HK-2 (cell line): Measurements from ENCODE around the gene NCOA6.
"Not testable (repeated sequence)": the region's sequence is repeated elsewhere in the genome, so short reads cannot be mapped to it uniquely, and the experiment has no call there.

Source experiments
- DNase-seq: peaks from one replicate; pipeline ENCODE4 v3.0.0-alpha.2; 2018; ENCODE audit not compliant: unreplicated experiment

Gene NCOA6

DNA sequence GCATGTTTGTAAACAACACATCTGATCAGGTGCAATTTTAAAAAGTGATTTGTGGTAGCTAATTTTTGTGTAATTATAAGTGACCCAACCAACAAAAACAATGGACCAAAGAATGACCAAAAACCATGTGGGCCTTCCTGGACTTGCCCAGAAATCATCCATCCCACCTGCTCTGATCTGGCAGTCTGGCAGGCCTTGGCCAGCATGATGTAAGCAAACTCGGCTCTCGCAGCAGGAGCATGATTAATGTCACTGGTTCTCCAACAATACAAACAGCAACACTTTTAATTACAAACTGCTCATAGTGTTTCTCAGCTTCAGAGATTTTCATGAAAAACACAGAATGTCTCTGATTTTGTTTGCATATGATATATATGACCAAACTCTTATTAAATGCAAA, 105.2 kb downstream of the NCOA6 start:
- no peak for DNase-seq

DNA sequence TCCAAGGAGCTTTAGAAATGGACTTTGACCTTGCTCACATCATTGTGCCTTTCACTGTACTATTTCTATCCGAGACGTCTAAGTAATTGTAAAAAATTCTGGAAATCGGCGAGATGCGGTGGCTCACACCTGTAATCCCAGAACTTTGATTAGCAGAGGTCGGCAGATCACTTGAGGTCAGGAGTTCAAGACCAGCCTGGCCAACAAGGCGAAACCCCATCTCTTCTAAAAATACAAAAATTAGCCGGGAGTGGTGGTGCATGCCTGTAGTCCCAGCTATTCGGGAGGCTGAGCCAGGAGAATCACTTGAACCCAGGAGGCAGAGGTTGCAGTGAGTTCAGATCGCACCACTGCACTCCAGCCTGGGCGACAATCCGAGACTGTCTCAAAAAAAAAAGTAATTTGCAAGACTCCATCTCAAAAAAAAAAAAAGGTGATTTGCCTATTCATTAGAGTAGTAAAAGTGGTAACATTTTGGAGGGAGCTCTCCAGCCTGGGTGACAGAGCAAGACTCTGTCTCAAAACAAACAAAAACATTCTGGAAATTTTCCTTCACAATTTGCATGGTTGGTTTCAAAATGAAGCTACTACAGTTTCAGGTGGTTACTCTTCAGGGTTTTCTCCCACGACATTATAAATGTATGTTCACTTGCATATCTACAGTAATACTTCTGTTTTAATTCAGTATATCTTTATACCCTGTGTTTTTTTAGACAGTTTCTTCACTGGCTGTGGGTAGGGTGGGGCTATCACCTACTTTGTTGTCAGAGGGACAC, 106.0 kb downstream of the NCOA6 start:
- DNase-seq = not testable (repeated sequence)

GRCh38 chr20:34717230-34718095, 108.0 kb downstream of the NCOA6 start:
- no peak for DNase-seq

DNA sequence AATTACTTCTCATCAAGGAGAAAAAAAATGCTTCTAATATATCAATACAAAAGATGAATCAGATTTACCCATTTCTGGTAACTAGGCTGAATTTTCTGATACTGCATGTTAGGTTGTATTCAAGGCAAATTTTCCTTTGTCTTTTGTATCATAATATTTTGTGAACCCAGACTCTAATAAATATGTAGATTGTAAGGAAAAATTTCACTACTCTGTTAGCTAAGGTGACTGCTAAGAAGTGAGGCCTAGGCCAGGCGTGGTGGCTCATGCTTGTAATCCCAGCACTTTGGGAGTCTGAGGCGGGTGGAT, 108.6 kb downstream of the NCOA6 start:
- no peak for DNase-seq

GRCh38 chr20:34715384-34715783, 110.1 kb downstream of the NCOA6 start:
- no peak for DNase-seq

- DNase-seq = not testable (repeated sequence)
Measured at GRCh38 chr20:34713944-34714515, 111.4 kb downstream of the NCOA6 start.

GRCh38 chr20:34713194-34713943, 112.1 kb downstream of the NCOA6 start:
- DNase-seq = peak; percentile 65

GRCh38 chr20:34712525-34713192, 112.8 kb downstream of the NCOA6 start:
- DNase-seq = no peak

DNA sequence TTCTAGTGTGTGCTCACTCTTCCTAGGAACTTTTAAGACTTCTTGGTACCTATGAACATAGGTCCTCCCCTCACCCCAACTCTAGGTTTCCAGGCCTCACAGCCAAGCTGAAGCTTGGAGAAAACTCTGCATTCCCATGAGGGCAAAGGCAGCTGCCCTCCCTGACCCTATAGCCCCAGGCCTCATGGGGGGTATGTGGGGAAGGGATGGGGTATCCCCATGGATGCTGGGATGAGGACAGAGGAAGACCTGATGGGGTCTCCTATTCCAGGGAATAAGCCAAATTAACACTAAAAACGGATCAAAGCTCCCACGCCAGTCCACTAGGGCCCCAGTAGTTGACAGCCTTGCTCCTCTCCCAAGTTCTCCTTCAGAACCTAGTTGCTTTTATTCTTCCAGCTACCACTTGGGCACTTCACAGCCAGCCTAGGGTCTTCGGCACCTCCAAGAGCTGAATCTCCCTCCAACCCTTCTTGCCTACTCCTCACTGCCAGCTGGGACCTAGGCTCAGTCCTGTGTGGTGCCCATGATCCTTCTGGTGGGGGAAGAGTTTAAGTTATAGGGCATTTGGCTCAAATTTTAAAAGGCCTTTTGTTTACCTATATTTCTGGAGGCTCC, 113.5 kb downstream of the NCOA6 start:
- no peak for DNase-seq

DNA sequence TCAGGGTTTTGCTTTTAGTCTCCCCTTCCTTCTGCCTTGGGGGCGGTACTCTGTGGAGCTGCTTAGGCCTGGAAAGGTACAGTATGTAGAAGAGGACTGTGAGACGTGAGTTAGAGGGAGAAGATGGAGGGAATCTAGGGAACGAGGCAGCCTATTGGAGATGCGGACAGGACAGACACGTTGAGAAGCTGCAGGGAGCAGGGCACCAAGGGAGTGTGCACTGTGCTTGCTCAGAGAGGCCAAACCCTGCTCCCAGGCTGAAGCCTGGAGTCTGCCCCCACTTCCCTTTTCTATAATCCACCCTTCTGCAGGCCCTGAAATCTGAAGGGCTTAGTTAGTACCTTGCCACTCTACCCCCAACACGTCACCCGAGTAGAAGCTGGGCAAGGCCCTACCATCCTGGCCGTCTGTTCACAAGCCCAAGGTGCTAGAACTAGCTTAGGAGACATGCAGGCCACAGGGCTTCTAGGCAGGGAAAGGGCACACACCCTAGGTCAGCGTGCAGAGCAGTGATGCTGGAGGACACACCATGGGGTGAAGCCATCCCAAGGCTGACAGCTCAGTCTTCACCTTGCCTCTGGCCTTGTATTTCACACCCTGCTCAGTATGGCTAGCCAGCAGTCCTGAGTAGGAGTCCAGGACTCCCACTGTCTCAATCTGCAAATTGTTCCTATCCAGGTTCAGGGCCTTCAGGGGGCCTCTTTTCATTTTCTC, 114.4 kb downstream of the NCOA6 start:
- DNase-seq = no peak

DNA sequence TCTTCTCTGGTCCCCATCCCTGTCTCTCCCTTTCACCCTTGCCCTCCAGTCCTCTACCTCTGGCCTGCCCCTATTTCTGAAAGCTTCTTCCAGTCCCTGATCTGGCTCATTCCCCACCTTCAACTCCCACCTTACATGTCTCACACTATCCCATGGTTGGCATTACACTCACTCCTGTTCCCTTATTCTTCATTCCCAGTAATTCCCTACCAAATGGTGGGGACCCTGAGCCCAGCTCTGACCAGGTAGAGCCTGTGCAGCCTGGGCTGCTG, 114.9 kb downstream of the NCOA6 start:
- DNase-seq = no peak

- peak; percentile 74 for DNase-seq
Measured at GRCh38 chr20:34709831-34710567, 115.5 kb downstream of the NCOA6 start.

DNA sequence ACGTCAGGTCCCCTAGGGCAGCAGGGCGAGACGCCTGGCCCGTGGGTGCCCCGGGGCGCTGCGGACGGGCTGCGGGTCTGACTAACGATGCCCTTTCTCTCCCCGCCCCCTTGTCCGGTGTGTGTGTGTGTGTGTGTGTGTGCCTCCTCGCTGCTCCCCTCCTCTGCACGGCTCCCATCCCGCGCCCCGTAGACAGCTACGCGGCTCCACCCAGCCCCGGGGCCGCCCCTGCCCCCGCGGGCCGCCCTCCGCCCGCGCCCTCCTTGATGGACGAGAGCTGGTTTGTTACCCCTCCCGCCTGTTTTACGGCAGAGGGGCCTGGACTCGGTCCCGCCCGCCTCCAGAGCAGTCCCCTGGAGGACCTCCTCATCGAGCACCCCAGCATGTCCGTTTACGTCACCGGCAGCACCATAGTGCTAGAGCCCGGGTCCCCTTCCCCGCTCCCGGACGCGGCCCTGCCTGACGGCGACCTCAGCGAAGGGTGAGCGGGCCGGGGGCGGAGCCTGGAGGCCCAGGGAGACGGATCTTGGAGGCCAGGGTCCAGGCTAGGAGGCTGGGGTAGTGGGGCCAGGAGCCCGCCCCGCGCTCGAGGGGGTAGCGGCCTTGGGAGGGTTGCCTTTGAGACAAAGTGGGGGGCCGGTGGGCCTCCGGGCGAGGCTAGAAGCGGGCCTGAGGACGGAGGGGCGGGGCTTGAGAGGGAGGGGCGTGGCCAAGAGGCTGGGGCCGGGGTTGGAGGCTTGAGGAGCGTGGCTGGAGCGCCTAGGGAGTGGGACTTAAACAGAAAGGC, 116.2 kb downstream of the NCOA6 start:
- DNase-seq = peak; percentile 79

DNA sequence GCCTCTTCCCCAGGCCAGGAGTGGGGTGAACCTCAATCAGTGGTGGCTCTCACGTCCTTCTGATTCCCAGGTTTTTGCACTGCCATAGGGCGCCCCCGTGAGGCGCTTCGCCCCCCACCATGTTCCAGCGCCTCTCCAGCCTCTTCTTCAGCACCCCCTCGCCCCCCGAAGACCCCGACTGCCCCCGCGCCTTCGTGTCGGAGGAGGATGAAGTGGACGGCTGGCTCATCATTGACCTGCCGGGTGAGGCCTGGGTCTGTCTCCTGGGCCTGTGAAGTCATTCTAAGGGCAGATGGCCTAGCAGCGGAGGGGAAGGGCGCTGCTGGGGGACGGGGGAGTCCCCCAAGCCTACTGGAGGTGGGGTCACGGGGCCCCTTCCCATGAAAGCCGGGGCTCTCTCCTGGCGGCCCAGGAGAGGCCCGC, 116.8 kb downstream of the NCOA6 start:
- DNase-seq = peak; percentile 55

- DNase-seq = no peak
Measured at GRCh38 chr20:34706912-34707784, 118.3 kb downstream of the NCOA6 start.

DNA sequence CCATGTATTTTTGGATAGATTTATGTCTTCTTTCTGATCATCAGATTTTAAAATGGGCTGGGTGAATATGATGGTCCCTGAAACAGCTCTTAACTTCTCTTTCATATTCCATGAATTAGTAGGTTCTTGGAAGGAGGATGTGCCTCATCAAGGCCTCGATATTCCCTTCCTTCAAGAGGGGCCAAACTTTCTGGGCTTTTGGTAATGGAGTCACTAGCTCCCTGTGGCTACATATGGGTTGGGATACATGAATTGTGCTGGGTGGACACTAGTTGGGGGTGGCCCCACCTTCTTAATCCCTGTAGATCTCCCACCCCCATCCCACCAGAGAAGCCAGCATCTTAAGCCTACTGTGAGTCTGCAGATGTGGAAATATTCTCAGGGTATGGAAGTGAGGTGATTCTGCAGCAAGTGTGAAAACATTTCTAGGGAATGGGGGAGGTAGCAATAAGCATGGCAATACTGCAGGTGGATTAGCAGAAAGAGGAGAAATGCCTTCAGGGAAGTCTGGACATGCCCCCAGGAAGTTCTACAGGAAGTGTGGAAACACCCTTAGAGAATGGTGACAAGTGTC, 119.1 kb downstream of the NCOA6 start:
- no peak for DNase-seq

DNA sequence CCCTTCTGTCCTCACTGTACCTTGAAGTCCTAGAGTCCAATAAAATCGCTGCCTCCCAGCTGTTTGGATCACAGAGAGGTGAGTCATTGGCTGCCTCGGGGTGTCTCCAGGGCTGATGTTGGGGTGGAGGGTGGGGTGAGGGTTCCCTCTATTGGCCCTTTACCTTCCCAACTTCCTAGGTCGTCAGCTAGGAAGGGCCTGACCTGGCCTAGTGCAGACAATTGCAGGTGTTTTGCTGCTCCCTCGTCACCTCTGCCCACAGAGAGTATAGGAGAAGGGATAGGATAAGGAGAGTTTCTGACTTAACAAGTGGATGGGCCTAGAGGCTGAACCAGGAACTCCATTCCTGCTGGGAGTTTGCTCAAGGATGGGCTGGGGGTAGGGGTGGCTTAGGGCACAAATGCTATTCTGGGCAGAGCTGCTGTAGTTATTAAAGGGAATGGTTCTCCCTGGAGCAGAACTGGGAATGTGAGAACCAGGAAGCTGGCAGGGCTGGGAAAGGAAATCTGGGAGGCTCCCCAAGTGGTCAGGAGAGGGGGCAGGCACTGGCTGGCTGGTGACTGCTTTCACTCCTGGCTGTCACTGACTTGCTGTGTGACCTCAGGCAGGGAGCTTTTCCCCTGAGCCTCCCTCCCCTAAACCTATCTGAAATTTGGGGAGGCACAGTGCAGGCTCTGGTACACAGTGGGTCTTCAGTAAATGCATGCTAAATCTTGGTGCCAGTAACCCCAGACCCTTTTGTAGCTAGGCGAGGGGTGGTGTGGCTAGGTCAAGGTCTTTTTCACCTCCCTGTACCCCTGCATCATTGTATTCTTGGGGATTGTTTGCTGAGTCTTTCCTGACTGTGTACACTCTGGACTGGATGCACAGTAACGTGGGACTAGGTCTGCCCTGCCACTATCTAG, 119.8 kb downstream of the NCOA6 start:
- DNase-seq = peak; percentile 30
